ENCODE measurements around the gene FBXL17.

DNA sequence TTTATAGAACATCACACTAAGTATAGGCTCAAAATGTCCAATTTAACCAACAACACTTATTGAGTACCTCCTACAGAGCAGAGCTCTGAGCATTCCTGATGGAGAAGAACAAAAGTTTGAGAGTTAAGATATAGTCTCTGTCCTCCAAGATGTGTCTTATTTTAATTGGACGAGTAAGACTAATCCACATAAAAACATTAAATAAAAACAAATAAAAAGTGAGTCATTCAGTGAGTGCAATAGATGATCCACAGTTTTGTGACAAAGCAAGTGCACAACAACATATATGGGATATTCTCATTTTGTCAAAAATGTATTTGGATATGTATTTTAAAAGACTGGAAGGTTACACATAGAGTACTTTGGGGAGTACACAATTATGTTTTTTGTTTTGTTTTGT, 277.4 kb downstream of the FBXL17 start:
- TF ChIP-seq EZH2phosphoT487 (IDR thresholded peaks at IDR 0.05; ENCODE audit: insufficient read depth, low read depth): no peak
- no peak for TF ChIP-seq EZH2 (IDR thresholded peaks at IDR 0.05; ENCODE audit: insufficient read depth, poor library complexity, severe bottlenecking)

Data from GM23248 (cell line).